Stimulated activated CD8-positive, alpha-beta memory T cell treated with anti-CD3 and anti-CD28 coated beads, Interleukin-7, amount 100 ng/mL, for 48 hours (primary cell): ENCODE results near the gene NBAS.

Source experiments
- DNase-seq, 2 donors: peaks; one replicate each; pipeline ENCODE4 v3.0.0-alpha.2; 2020; ENCODE audit warnings: low read depth in 1 of 2; ENCODE audit errors: extremely low read depth in 1 of 2

Gene NBAS

DNA sequence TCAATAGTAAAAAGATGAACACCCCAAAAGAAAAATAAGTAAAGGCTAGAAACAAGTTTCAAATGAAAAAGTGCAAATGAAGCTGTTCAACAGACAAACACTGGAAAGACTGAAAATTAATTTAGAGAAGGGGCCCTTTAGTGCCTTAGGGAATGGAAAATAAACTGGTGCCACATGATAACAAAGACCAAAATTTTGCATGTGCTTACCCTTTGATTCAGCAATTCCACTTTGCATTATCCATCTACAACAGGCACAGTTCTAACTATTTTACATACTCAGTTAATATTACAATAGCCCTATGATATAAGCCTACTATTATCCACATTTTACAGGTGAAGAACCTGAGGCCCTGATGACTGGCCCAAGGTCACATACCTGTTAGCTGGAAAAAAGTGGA lies 183.9 kb downstream of the NBAS start:
- no peak for DNase-seq

DNA sequence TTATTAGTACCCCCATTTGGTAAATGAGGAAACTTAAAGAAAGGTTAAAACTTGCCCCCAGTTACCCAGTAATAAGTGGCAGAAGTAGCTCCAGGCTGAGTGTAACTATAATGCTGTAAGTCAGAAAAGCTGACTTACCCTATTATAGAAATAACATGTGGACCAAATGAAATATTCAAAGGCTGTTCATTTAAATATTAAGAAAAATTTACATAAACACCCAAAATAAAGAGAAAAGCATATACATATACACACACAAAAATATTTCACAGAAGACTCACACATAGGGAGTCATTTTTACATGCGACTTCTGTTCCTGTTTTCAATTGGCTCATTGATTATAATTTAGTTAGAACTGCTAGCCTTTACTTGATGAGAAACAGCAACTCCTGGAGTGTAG lies 189.1 kb downstream of the NBAS start:
- no peak for DNase-seq

DNA sequence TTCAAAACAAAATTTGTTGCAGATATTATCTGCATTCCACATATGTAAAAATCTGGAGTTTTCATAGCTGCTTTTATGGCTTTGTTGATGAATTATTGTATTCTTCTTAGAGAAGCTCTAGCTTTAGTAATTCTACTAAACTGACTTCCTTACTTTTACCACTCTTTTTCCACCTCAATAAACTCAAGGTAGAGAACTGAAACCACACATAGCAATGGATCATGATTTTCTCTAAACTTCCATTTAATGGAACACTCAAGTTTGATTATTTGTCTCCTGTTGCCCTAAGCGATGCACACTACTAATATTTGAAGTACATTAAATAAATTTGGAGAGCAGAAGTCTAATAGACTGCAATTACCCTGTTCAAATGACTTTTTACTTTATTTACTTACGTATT lies 192.0 kb downstream of the NBAS start:
- no peak for DNase-seq

DNA sequence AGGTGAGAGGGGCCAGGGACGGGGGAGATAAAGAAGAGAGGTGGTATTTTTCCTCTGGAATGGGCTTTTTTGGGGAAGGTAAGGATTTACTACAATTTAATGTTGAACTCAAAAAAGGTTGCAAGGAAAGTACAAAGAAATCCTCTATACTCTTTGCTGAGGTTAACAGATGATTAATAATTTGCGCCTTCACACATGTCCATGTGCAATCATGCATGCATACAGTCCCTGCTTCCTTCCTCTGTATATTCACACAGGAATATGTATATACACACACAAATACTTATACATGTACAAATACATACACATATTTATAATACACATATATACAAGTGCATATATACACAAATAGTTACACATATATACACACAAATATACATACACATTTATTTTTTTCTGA lies 193.4 kb downstream of the NBAS start:
- DNase-seq: no peak

DNA sequence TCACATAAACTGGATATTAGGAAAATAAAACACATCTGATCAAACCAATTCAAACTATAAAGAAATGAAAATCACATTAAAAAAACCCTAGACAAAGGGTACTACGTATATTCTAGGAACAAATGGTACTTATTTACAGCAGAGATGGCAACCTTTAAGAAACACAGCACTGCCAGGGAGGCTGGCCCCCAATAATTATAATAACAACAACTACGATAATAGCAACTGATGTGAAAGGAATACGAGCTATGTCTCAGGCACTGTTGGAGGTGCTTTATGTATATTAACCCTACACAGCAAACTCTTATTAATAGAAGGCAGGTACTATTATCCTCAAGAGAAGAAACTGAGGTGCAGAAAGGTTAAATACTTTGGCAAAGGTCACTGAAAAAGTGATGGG lies 193.9 kb downstream of the NBAS start:
- no peak for DNase-seq

DNA sequence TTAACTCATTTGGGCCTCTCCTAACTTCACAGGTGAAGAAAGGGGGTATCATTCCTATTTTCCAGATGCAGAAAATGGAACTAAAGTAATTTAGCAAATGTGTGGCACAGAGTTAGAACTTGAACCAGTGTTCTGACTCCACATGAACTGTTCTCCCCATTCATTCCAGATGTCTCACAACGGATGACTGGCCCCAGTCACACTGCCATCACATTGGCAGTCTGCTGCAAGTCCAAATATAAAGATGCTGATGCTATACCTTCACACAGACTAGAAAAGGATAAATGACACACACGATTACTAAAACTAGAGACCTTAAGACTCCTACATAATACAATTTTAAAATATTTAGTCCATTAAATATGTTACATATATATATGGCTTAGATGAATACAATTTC lies 195.7 kb downstream of the NBAS start:
- DNase-seq: no peak

DNA sequence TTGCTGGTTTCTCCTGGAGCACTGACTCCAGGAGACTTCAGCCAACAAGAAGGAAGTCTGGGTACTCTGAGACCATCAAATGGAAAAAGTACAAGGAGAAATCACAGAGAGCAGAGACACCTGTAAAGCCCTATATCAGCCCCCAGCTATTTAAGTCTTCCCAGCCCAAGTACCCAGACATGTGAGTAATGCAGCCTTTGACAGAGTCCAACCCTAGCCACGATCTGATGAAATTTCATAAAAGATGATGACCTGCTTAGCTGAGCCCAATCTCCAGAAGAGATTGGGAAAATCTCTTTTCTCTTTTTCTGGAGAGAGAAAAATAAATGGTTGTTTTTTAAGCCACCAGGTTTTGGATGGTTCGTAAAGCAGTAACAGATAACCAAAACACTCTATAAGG lies 196.6 kb downstream of the NBAS start:
- DNase-seq: no peak

DNA sequence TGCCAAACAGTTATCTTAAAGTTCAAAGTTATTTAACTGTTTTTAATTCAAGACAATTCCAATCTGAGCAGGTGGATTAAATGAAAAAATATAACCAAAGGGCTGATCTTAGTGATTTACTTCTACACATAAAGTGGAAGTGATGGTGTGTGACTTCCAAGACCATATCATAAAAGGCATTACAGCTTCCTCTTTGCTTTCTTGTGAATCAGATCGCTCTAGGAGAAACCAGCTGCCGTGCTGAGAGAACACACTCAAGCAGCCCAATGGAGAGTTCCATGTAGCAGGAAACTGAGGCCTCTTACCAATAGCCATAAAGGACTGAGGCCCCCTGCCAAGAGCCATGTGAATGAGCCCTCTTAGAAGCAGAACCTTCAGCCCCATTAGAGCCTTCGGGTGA lies 197.4 kb downstream of the NBAS start:
- DNase-seq: no peak

DNA sequence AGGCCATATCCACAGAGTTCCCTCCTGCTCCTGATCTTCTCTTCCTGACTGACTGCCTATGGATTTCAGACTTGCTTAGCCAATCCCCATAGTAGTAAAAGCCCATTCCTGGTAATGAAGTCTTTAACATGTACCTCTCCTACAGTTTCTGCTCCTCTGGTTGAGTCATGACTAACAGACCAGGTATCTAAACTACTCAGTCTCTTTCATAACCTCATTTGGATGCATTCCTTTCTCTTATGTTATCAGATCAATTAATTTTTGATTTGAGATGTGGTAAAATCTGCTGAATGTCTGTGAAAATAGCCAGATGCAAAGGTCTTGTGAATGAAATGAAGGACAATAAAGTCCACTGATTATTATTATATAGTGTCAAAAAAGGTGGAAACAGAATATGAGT lies 198.0 kb downstream of the NBAS start:
- no peak for DNase-seq

DNA sequence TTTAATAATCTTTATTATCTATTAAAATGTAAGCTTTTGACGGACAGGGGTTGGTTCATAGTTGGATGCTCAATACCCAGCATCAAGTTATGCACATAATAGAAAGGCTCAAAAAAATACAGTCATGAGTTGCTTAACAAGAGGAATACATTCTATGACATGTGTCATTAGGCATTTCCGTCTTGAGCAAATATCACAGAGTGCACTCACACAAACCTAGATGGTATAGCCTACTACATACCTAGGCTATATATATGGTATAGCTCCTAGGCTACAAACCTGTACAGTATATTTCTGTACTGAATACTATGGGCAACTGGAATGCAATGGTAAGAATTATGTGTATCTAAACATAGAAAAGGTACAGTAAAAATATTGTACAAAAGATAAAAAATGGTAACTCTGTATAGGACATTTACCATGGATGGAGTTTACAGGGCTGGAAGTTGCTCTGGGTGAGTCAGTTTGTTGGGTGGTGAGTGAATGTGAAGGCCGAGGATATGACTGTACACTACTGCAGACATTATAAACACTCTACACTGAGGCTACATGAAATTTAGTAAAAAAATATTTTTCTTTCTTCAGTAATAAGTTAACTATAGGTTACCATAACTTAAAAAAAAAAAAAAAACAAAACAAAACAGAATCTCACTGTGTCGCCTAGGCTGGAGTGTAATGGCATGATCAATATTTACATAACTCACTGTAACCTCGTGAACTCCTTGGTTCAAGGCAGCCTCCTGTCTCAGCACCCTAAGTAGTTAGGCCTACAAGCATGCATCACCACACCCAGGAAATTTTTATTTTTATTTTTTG lies 201.2 kb downstream of the NBAS start:
- no peak for DNase-seq

DNA sequence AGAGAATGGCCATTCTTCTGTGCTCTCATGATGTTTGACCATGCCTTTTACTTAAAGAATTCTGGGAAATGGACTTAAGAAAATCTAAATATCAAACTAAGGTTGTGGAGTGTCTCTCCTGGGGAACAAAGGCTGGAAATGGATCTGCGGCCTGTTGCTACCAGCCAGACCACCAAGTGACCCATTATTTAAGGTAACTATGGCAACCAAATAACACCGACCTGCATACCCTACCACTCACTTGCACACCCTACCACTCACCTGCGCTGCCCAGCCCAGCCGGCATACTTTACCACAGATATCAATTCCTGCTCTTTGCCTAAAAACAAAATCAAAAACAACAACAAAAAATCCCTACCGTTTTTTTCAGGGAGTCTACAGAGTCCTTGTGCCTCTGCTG lies 203.2 kb downstream of the NBAS start:
- no peak for DNase-seq

DNA sequence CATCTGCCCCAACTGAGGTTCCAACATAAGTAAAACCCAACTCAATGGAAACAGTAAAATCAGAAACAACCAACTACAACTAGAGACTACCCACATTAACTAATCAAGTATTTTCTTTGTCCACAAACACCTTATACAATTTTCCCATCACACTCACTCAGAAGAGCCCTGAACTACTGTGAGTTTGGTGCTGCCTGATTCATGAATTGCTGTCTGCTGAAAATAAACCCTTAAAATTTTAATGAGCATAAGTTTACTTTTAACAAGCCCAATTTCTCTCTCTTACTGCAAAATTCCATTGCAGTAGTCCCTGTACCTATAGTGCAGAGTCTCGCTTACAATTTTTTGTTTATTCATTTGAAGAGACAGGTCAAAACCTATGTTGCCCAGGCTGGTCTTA lies 203.9 kb downstream of the NBAS start:
- DNase-seq: no peak

DNA sequence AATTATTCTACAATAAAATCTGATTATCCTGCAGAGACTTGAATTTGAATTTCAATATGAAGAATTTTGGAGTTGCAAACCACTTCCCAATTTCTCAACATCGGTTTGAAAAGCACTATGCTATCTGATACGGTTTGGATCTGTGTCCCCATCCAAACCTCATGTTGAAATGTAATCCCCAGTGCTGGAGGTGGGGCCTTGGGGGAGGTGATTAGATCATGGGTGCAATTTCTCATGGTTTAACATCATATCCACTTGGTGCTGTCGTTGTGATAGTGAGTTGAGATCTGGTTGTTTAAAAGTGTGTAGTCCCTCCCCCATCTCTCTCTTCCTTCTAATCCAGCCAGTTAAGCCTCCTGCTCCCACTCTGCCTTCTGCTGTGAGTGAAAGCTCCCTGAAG lies 205.7 kb downstream of the NBAS start:
- no peak for DNase-seq

DNA sequence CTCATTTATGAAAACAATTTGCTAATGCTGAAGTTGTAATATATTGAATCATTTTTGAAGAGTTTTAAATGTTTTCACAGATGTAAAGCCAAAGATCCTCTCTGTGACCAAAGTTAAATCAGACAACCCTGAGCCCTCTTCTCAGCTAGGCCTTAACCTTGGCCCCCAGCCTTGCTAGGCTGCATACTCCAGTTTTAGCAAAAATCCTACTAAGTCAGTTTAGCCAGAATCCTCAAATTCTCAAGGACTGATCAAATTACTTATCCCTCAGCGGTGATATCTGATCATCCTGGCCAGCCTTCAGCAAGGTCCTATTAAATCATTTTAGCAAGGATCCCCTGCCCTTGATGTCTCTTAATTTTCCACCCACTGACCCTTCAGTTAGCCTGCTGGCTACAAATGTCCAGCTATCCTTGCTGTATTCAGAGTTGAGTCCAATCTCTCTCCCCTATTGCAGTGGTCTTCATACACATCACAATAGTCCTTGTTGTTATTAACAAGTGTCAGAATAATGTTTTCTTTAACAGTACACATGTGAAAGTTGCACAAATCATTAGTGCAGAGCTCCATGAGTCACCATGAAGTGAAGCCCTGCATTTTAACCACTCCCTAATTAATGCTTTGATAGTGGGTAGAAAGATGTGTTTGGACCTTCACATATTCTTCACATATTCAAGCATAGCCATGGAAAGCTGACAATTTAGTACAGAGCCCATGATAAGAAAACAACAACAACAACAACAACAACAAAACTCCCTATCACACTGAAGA lies 206.4 kb downstream of the NBAS start:
- DNase-seq: no peak

DNA sequence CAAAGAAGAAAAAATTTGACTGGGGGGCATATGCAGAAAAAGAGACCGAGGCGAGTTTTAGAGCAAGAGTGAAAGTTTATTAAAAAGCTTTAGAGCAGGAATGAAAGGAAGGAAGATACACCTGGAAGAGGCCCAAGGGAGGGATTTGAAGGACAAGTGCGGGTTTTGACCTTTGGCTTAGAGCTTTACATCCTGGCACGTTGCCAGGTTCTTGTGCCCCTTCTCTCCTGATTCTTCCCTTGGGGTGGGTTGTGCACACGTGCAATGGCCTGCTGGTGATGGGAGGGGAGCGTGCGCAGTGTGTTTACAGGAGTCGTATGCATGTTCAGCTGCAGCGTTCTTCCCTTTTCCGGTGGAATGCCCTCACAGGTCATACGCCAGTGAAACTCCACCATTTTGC lies 208.8 kb downstream of the NBAS start:
- DNase-seq: no peak

DNA sequence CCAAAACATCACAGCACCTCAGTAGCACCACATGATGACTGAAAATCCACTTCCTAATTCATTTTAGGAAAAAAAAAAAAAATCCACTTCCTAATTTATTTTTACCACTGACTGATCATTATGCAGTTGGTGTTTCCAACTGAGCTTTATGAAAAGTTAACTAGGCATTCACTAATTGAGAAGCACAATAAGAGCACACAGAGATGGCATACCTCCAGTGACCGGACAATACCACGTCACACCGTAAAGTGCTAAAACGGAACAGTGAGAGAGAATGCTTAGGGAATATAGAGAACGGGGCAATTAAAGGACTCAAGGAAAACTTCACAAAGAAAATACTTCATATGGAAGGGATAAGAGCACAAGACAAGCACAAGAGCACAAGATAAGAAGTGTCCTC lies 212.5 kb downstream of the NBAS start:
- DNase-seq: no peak

DNA sequence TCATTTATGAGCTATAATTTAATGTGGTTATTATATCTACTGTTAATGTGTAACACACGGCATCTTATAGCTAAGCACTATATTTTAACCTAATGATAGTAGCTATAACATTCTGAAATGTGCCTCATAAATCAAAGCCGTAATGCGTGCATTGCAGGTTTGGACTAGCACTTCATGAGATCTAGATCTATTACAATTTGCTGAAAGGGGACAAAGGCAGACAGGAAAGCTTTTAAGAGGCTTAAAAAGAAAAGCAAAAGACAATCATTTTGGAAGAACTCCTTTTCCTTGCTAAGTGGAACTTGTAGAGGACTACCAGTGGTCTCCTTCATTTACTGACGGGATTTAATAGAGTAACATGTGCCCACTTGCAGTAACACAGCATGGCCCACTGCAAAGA lies 213.1 kb downstream of the NBAS start:
- no peak for DNase-seq

DNA sequence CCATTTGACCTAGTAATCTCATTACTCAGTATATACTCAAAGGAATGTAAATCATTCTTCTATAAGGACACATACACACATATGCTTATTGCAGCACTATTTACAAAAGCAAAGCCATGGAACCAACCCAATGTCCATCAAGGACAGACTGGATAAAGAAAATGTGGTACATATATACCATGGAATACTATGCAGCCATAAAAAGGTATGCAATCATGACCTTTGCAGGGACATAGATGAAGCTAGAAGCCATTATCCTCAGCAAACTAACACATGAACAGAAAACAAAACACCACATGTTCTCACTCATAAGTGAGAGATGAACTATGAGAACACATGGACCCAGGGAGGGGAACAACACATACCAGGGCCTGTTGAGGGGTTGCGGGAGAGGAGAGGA lies 214.5 kb downstream of the NBAS start:
- no peak for DNase-seq

DNA sequence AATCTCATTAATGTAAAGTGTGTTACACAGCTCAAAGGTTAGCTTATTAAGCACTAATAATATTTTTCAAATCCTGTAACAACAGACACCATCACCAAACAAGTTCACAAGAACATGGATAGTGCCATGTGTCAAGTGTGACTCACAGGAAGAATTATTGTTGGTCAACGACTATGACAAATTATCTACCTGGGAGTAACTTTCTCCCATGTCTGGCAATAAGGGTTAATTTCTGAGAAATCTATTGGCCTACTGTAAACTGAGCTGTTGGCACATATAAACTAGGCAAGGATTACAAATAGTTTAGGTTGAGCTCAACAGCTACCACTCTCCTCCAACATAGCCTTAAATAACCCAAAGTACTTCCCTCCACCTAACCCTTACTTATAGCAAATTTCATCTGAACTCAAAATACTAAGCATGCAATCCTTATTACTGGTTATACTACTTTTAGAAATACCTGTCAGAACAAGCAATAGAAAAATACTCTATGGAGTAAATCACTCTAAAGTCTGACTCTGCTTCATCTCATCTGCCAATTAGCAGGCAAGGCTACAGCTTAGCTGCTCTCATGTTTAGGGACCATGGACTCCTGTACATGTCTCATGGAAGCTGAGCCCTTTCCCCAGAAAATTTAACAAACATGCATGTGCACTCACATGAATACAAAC lies 223.0 kb downstream of the NBAS start:
- DNase-seq: no peak

DNA sequence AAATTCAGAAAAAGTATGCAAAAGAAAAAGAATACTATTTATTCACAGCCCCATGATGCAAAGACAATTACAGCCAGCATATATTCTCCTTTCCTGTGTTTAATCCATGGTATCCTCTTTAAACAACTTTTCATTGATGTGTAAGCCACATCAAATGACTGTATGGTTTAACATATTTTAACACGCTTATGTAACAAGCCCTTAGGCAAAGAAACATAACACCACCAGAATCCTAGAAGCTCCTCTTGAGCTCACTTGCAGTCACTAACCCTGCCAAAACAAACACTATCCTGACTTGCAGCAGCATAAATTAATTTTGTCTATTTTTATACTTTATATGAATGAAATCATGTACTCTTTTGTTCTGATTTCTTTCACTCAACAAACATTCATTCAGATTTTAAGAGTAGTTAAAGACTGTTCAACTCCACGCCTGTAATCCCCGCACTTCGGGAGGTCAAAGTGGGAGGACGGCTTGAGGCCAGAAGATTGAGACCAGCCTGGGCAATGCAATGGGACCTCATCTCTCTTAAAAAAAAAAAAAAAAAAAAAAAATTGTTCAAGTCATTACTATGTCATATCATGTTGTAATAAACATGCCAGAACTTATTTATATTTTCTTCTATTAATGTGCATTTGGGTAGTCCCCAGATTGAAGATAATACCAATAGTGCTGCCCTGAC lies 226.3 kb downstream of the NBAS start:
- no peak for DNase-seq

DNA sequence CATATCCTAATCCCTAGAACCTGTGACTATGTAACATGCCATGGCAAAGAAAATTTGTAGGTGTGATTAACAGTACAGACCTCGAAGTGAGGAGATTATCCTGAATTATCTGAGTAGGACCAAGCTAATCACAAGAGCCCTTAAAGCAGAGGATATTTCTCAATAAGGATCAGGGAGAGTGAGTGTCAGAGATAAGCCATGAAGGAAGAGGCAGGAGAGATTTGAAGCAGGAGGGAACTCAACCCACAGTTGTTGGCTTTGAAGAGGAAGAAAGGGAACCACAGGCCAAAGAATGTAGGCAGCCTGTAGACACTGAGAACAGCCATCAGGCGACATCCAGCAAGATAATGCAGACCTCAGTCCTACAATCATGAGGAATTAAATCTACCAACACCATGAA lies 229.3 kb downstream of the NBAS start:
- no peak for DNase-seq
